ENCODE measurements around the gene DLGAP4.
"Not testable (repeated sequence)": the region's sequence is repeated elsewhere in the genome, so short reads cannot be mapped to it uniquely, and the experiment has no call there.

The DLGAP4 gene

GRCh38 chr20:36355469-36356171 is 49.5 kb downstream of the DLGAP4 start:
- DNase-seq, result no peak

- no peak for DNase-seq
Measured at GRCh38 chr20:36359668-36360406, 53.7 kb downstream of the DLGAP4 start.

- no peak for DNase-seq
Measured at GRCh38 chr20:36360429-36360828, 54.3 kb downstream of the DLGAP4 start.

- no peak for DNase-seq
Measured at GRCh38 chr20:36361406-36361805, 55.3 kb downstream of the DLGAP4 start.

DNA sequence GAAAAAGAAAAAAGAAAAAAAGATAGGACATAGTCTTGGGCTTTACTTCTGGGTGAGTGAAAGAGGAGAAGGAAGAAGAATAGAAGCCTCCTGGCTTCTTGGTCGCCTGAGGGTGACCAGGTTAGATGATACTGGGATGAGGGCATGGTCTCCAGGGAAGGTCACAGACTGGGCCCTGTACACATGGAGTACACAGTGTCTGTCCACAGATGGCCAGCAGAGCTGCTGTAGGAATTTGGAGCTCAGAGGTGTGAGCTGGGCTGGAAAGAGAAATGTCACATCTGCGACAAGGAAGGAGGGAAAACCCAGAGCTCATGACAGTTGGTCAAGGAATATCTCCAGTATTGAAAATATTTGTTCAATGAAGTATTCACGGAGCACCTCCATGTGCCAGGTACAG is 56.1 kb downstream of the DLGAP4 start:
- no peak for DNase-seq

DNA sequence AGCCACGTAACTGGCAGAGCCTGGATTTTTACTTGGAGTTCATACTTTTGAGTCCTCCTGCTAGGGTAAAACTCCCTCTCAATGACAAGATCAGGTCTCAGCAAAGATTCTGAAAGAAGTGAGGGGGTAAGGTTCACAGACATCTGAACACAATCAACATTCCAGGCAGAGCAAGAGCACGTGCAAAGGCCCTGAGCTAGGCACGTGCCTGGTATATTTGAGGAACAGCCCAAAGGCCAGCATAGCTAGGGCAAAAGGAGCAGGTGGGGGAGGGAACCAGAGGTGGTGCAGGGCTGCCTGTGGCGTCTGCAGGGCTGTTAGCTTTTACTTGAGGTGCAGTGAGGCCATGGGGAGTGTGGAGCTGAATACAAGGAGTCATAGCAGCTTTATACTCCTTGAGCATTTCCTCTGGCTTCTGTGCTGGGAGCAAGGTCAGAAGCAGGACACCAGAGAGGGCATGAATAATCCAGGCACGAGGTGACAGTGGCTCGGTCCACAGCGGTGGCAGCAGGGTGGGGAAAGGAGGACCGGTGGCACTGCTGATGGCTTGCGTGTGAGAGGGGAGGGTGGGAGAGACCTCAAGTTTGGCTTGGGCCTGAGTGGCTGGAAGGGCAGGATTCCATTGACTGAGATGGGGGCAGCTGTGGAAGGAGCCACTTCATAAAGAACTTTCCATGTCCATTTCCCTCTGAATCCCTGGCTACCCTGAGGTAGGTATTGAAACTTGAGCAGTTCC is 57.0 kb downstream of the DLGAP4 start:
- no peak for DNase-seq

- no peak for DNase-seq
Measured at GRCh38 chr20:36364506-36364905, 58.4 kb downstream of the DLGAP4 start.

DNA sequence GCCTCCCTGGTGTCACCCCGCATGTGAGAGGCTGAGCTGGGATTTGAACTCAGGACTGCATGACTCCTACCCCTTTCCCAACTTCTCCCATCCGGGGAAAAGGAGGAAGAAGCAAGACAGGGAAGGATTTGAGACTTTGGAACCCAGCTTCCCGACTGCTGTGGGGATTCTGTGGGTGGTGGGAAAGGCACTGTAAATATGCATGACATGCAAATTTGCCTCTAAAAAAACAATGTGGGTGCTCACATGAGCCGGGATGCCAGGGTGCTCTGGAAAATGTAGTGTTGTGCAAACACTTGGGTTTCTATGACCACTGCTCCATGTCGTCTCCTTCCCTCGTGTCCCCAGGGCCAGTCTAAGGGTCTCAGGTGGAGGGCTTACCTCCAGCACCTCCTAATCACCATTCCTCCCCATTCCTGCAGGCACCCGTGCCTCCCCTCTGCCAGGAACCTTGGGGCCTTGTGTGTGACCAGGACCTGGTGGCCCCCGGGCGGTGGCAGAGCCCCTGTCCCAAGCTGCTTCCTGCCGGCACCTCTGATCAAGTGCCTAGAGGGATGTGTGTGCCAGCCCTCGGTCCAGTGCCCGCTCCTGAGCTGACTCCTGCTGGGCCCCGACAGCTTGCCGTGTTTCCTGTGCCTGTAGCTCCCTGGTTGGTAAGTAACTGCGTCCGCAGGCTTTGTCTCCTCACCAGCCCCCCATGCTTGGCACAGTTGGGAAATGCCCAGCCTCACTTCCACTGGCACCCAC is 60.7 kb downstream of the DLGAP4 start:
- DNase-seq, result no peak

DNA sequence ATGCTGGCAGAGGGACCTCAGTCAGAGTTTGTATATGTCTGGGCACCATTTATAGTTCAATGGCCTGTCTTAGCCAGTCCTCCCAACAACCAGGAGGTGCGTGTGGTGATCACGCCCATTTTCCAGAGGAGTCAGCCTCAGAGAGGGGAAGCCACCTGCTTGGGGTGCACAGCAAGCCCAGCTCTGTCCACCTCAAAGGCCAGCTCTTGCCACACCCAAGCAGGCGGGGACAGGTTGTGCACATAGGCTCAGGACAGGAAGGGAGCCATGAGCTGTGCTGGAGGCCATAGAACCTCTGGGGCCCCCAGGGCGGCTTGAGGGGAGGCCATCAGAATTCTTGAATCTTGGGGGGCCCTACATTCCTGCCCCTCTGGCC is 61.2 kb downstream of the DLGAP4 start:
- DNase-seq, result no peak

GRCh38 chr20:36367907-36368799 is 62.0 kb downstream of the DLGAP4 start:
- DNase-seq, result no peak

GRCh38 chr20:36368869-36369268 is 62.7 kb downstream of the DLGAP4 start:
- DNase-seq, result no peak

- no peak for DNase-seq
Measured at GRCh38 chr20:36369739-36370138, 63.6 kb downstream of the DLGAP4 start.

DNA sequence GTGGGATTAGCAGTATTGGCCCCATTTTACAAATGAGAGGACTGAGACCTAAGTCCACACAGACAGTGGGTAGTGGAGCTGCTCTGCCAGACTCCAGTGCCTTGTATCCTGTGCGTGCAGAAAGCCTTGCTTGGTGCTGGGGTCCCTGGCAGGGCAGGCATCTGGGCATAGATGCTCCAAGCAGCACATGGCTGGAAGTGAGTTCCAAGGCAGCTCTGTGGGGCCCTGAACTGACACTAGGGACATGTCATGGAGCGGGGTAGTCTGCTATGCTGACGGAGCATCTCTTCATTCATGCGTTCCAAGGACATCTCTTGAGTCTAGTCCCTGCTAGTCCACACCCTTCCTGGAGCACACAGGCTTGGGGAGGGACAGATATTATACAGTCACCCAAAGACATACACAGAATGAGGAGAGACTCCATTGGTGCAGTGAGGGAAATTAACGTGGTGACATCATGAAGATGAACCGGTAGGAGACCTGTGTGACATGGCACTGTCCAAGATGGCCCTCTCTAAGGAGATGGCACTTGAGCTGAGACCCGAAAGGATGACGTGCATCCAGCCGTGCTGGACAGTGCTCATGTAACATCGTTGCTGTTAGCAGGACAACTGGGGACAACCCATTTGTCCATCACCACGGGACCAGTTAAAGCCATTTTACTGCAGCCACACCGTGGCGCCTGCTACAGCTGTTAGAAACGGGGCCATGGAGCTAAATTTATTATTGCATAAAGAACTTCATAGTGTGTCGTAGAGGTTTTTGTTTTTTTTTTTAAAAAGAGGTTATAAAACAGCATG is 65.1 kb downstream of the DLGAP4 start:
- no peak for DNase-seq

DNA sequence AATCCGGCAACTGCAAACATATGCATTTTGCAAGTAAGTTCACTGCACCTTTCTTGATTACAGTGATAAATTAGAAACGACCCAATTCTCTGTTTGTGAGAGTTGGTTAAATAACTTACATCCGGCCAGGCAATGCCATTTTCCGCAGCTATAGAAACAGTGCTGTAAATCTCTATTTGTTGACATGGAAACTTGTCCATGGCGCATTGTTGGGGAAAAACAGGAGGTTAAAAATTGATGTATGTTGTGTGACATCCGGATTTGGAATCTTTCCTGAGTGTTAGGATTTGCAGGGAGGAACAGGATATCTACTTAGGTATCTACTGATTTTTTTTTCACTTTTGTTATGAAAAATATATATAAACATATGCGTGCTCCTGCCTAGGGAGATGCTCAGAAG is 66.5 kb downstream of the DLGAP4 start:
- no peak for DNase-seq

- no peak for DNase-seq
Measured at GRCh38 chr20:36373089-36373488, 67.0 kb downstream of the DLGAP4 start.

DNA sequence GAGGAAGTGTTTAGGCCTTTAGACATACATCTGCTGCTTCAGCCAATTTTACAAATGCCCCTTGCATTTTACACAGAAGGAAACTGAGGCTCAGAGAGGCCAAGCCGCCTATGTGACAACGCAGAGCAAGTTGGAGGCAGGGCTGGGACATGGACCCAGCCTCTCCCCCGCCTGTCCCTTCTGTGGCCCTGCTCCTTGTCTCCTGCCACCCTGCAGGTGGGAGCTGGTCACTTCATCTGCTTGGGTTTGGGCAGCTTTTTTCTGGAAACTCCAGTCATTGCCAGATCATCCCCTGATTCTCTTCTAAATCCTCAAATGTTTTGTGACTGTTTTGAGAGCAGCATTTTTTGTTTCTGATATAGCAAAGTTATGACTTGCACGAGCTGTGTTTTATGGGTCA is 68.9 kb downstream of the DLGAP4 start:
- DNase-seq, result no peak

DNA sequence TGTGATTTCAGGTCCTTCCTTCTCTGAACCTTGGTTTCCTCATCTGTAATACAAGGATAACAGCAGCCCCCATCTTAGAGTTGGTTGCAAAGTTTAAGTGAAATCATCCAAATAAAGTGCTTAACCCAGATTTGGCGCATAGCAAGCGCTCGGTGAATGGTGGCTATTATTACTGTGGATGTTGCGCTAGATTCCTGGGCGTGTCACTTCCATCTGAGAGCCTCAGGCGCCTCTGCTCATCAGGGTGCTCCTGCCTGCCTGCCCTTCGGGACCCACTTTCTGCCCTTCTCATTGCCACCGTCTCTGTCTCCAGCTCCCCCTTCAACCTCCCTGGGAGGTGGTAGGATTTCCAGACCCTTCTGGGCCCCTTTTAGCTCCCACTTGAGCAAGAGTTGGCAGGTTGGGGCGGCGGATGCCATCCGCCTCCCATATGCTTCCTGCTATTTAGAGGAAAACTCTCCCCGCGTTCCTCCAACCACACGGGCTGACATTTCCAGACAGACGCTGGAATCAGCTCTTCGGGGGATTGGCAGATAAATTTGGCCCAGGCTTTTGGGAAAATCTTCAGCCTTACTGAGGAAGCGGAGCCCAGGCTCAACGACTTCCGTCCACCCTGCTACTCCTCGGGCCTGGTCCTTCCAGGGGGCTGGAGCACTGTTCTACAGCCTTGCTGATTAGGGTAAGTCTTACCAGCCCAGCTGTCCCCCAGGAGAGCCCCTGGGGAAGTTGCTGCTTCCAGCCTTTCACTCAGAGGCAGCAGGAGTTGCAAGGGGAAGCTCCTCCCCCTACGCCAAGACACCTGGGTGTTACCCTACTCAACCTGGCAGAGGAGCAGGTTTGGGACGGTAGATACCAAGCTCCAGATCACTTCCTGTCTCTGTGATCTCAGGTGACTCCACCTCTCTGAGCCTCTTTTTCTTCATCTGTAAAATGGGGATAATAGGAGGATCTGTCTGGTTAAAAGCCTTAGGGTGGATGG is 71.5 kb downstream of the DLGAP4 start:
- DNase-seq, result no peak

- no peak for DNase-seq
Measured at GRCh38 chr20:36378686-36379085, 72.5 kb downstream of the DLGAP4 start.

- DNase-seq, result not testable (repeated sequence)
Measured at GRCh38 chr20:36379914-36380313, 73.8 kb downstream of the DLGAP4 start.

GRCh38 chr20:36384022-36384619 is 78.0 kb downstream of the DLGAP4 start:
- peak; percentile 59 for DNase-seq
